Heart left ventricle (tissue), 13 donors: ENCODE data around the gene TXNDC16.

ENCODE experiments used
- POLR2A ChIP-seq, 2 donors: fragments of 450-650 bp; IDR thresholded peaks; one replicate each; pipeline ENCODE4 v1.6.1; 2017; ENCODE audit warnings: antibody characterized with exemption in 2 of 2, mild to moderate bottlenecking in 2 of 2, moderate library complexity in 2 of 2
- TF ChIP-seq, protein P1 (sequence below), 12 donors: fragments of 200-600 bp; sonication (generic) in 4 of 12; IDR thresholded peaks; one replicate each; pipeline versions ENCODE4 v1.5.0 to v1.8.0; 2018 to 2022; ENCODE audit warnings: antibody characterized with exemption in 12 of 12, mild to moderate bottlenecking in 5 of 12
- donor health status: ischemic (EF 13 %, LVEDD 7.1; RV severe dilation, severe dysfunction).
- donor health status: DM: no; HTN: yes; CAD: no.
- donor health status: DM: no; HTN: no; CAD: no.
- donor health status: ischemic (EF 25% LVEDD 6.9; RV normal size, moderate dysfunction).
- donor health status: ischemic (EF 25% LVEDD 5.7; RV mildly dilated, moderate dysfunction).
- donor health status: ischemic (EF 35%, LVEDD 5.7; RV mildly dilated, moderate dysfunction).
- donor health status: nonischemic (EF 11% LVEDD 7.7; RV severe dilation, severe dysfunction).
- donor health status: DM: yes; HTN: yes; CAD: no.
- donor health status: PGD.
- donor health status: ischemic (EF 29% LVEDD 5.4; RV normal size, mild dysfunction).
- donor health status: nonischemic (EF 23%, LVEDD 6.1; RV moderate dilation, normal function).

DNA sequence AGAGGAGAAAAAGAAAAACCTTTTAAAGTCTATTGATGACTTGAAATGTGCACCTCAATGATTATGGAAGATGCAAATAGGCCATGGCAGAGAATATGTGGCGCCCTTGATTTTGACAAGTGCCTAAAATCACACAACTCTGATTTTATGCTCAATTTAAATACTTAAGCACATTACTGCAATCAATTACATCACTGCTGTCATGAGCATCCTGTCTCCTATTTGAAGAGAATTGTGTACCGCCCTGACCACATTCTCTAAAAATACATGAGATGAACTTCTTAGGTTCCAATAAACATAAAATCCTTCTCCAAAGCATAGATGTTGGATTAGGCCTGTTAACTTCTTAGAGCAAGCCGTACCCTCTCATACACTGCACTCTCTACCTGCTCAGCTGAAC is 1.6 kb downstream of the TXNDC16 start:
- TF ChIP-seq, protein P1, sequence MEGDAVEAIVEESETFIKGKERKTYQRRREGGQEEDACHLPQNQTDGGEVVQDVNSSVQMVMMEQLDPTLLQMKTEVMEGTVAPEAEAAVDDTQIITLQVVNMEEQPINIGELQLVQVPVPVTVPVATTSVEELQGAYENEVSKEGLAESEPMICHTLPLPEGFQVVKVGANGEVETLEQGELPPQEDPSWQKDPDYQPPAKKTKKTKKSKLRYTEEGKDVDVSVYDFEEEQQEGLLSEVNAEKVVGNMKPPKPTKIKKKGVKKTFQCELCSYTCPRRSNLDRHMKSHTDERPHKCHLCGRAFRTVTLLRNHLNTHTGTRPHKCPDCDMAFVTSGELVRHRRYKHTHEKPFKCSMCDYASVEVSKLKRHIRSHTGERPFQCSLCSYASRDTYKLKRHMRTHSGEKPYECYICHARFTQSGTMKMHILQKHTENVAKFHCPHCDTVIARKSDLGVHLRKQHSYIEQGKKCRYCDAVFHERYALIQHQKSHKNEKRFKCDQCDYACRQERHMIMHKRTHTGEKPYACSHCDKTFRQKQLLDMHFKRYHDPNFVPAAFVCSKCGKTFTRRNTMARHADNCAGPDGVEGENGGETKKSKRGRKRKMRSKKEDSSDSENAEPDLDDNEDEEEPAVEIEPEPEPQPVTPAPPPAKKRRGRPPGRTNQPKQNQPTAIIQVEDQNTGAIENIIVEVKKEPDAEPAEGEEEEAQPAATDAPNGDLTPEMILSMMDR (IDR thresholded peaks at IDR 0.05): no peak
- no peak for TF ChIP-seq POLR2A (IDR thresholded peaks at IDR 0.05)
